HepG2 (cell line): ENCODE measurements around the gene GLIS1. TPM values are rescaled to one million over a fixed set of nuclear protein-coding genes. Genes with fewer than 3 reads are reported as not detected.

Experiments used
- ATAC-seq: fragments of 200-7000 bp; cut with Tn5 transposase; 3 replicates; pipeline ENCODE4 v1.9.1; 2020; ENCODE audit warnings: mild to moderate bottlenecking, moderate library complexity
- BruUV-seq: library from RNA; stranded (reverse); fragments of 400-500 nt; replicated peaks from 2 replicates; lab custom pipeline; 2021; lab: Mats Ljungman, UMichigan
- CTCF ChIA-PET: fragments of 300-600 bp; formaldehyde crosslinking; extraction: SDS; loops from one replicate; lab custom pipeline; 2021; ENCODE audit warnings: low total read pairs, inconsistent platforms, low intra/inter-chr PET ratio; lab: Yijun Ruan, JAX
- POLR2A ChIA-PET: fragments of 350-600 bp; sonication (Branson Sonifier 250); formaldehyde crosslinking; loops from one replicate; lab custom pipeline; 2020; ENCODE audit warnings: antibody characterized with exemption, inconsistent platforms; lab: Yijun Ruan, JAX
- DNase-seq: peaks from one replicate; pipeline ENCODE4 v3.0.0-alpha.2; 2015; ENCODE audit warnings: low spot score
- FAIRE-seq: peaks from 3 replicates; lab custom pipeline; 2011; peaks lifted over from hg19 to GRCh38; lab: Jason Lieb, UNC
- H2AFZ ChIP-seq: one replicate; pipeline ENCODE4 v1.6.1; 2011; ENCODE audit warnings: low read length, inconsistent platforms
- H3K27ac ChIP-seq: fragments of 300-600 bp; 3 replicates; pipeline ENCODE4 v1.8.0; 2011; ENCODE audit warnings: mixed run types, mild to moderate bottlenecking, mixed read lengths, low read length, inconsistent platforms; ENCODE audit not compliant: insufficient read depth; ENCODE audit errors: extremely low read length
- H3K27me3 ChIP-seq, 2 experiments: fragments of 200-600 bp in 1 of 2; 2 replicates in 1 of 2; 3 replicates in 1 of 2; pipeline versions ENCODE4 v1.6.0 to v1.8.0; 2011; ENCODE audit warnings: low read length in 2 of 2, mild to moderate bottlenecking in 2 of 2, moderate library complexity in 2 of 2, inconsistent platforms in 1 of 2; ENCODE audit not compliant: insufficient read depth in 2 of 2, control insufficient read depth in 1 of 2
- H3K36me3 ChIP-seq, 2 experiments: fragments of 200-600 bp in 1 of 2; replicated peaks in 1 of 2; 2 replicates in 1 of 2; 3 replicates in 1 of 2; pipeline versions ENCODE4 v1.5.1 to v1.8.0; 2011; ENCODE audit warnings: low read length in 2 of 2, inconsistent platforms in 1 of 2; ENCODE audit not compliant: insufficient read depth in 2 of 2, control insufficient read depth in 1 of 2
- H3K4me1 ChIP-seq: 2 replicates; pipeline ENCODE4 v1.5.1; 2012; ENCODE audit warnings: low read length, inconsistent platforms; ENCODE audit not compliant: insufficient read depth
- H3K4me2 ChIP-seq: 2 replicates; pipeline ENCODE4 v1.6.0; 2011; ENCODE audit warnings: low read depth, low read length, inconsistent platforms
- H3K4me3 ChIP-seq, 3 experiments: fragments of 200-600 bp in 1 of 3; sonication (generic), shearing (Covaris generic) in 1 of 3; replicated peaks in 1 of 3; 2 replicates each; pipeline ENCODE4 v1.5.1; 2011 to 2016; ENCODE audit warnings: low read length in 3 of 3, inconsistent platforms in 2 of 3, low read depth in 2 of 3, mild to moderate bottlenecking in 2 of 3, control low read depth in 1 of 3, mixed read lengths in 1 of 3; ENCODE audit not compliant: insufficient read depth in 1 of 3
- H3K79me2 ChIP-seq: one replicate; pipeline ENCODE4 v1.6.1; 2011; ENCODE audit warnings: low read length, inconsistent platforms; ENCODE audit not compliant: insufficient read depth
- H3K9ac ChIP-seq: 2 replicates; pipeline ENCODE4 v1.6.0; 2011; ENCODE audit warnings: mild to moderate bottlenecking, low read depth, low read length, inconsistent platforms; ENCODE audit not compliant: insufficient read depth
- H3K9me3 ChIP-seq: 2 replicates; pipeline ENCODE4 v1.5.1; 2012; ENCODE audit warnings: mild to moderate bottlenecking, low read length
- H4K20me1 ChIP-seq: 2 replicates; pipeline ENCODE4 v1.6.0; 2011; ENCODE audit warnings: inconsistent platforms, mild to moderate bottlenecking, low read length, moderate library complexity; ENCODE audit not compliant: insufficient read depth
- CENPT ChIP-seq: sonication (generic); formaldehyde crosslinking; IDR thresholded peaks from 2 replicates; pipeline ENCODE4 v1.8.0; 2022; ENCODE audit warnings: low read depth, mild to moderate bottlenecking, moderate library complexity, missing genetic modification reagents
- HDAC2 ChIP-seq: sonication (generic); formaldehyde crosslinking; IDR thresholded peaks from 2 replicates; pipeline ENCODE4 v1.4.0; 2020; ENCODE audit warnings: missing genetic modification reagents
- KAT7 ChIP-seq: IDR thresholded peaks from 2 replicates; pipeline ENCODE4 v1.6.1; 2018; ENCODE audit warnings: borderline replicate concordance, missing compliant biosample characterization
- MAZ ChIP-seq, 2 experiments: sonication (generic) in 1 of 2; formaldehyde crosslinking in 1 of 2; IDR thresholded peaks; 2 replicates each; pipeline versions ENCODE4 v1.5.0 to v1.6.1; 2012 to 2020; ENCODE audit warnings: low read depth in 2 of 2, mild to moderate bottlenecking in 2 of 2, borderline replicate concordance in 1 of 2, improper control_type of control experiment in 1 of 2, low read length in 1 of 2, missing genetic modification reagents in 1 of 2, moderate library complexity in 1 of 2
- SIX1 ChIP-seq: sonication (generic); formaldehyde crosslinking; IDR thresholded peaks from 2 replicates; pipeline ENCODE4 v1.4.0; 2020; ENCODE audit warnings: missing genetic modification reagents, borderline replicate concordance
- SMAD9 ChIP-seq: sonication (generic); formaldehyde crosslinking; IDR thresholded peaks from 2 replicates; pipeline ENCODE4 v1.5.1; 2020; ENCODE audit warnings: mild to moderate bottlenecking, missing genetic modification reagents
- SMC3 ChIP-seq: IDR thresholded peaks from 2 replicates; pipeline ENCODE4 v1.6.1; 2011; ENCODE audit warnings: low read length, improper control_type of control experiment
- ZKSCAN1 ChIP-seq: fragments of 150-350 bp; IDR thresholded peaks from 2 replicates; pipeline ENCODE4 v1.6.1; 2014; ENCODE audit warnings: low read length
- ZNF138 ChIP-seq: sonication (generic); formaldehyde crosslinking; IDR thresholded peaks from 2 replicates; pipeline ENCODE4 v1.5.0; 2020; ENCODE audit warnings: mild to moderate bottlenecking, low read depth, missing genetic modification reagents
- ZNF280B ChIP-seq: sonication (generic); formaldehyde crosslinking; IDR thresholded peaks from 2 replicates; pipeline ENCODE4 v1.5.0; 2020; ENCODE audit warnings: missing genetic modification reagents, mild to moderate bottlenecking, borderline replicate concordance
- ZNF543 ChIP-seq: sonication (generic); formaldehyde crosslinking; IDR thresholded peaks from 2 replicates; pipeline ENCODE4 v1.4.0; 2020; ENCODE audit warnings: mild to moderate bottlenecking, missing genetic modification reagents
- WGBS: methylation state at CpG from one replicate; pipeline ENCODE4 v1.1.6; 2017; ENCODE audit warnings: low lambda C conversion rate; 5-methylcytosine and 5-hydroxymethylcytosine counted together
- in situ Hi-C: cut with HindIII; loops from 2 replicates; pipeline ENCODE4 v1.10.0; 2017; ENCODE audit warnings: low pct_unique_long_range_greater_than_20kb; ENCODE audit not compliant: extremely low pct_ligation_motif_present
- intact Hi-C: fragments of 100-400 bp; cut with micrococcal nuclease; formaldehyde crosslinking; loops from one replicate; pipeline ENCODE4 v1.10.0; 2022; ENCODE audit not compliant: unreplicated experiment
- polyA plus RNA-seq, 8 experiments: library from polyadenylated mRNA; depleted of rRNA in 3 of 8; stranded (reverse) in 7 of 8; unstranded in 1 of 8; fragments of >200 nt; fragmentation: Illumina TruSeq in 4 of 8; extraction: Trizol in 4 of 8; gene quantifications; 2 replicates each; pipeline versions ENCODE4 v1.2.1 to v1.2.3, GENCODE V29; 2011 to 2016; ENCODE audit warnings: low read depth in 4 of 8, missing spikeins in 1 of 8, mixed read lengths in 1 of 8; ENCODE audit not compliant: insufficient read depth in 1 of 8
- total RNA-seq, 5 experiments: library from RNA; depleted of rRNA; stranded (reverse); fragments of >200 nt; fragmentation: Illumina TruSeq; extraction: Trizol; gene quantifications; 2 replicates each; pipeline ENCODE4 v1.2.3, GENCODE V29; 2016; ENCODE audit warnings: low read depth in 1 of 5
- TF ChIP-seq, protein P1 (sequence below): sonication (generic); formaldehyde crosslinking; IDR thresholded peaks from 2 replicates; pipeline ENCODE4 v1.4.0; 2020; ENCODE audit warnings: missing genetic modification reagents, borderline replicate concordance

Gene GLIS1
- total and polyA plus RNA-seq, 2 of the 13 experiments (the other 11 are each of a cell fraction or from before 2014, with no cell fraction given): 0.03 TPM; not detected in 1

- no peaks in the 10 kb centered on the region for H3K79me2 ChIP-seq
- H3K4me1 ChIP-seq: no peaks in the 10 kb centered on the region
- ChIA-PET CTCF (no interaction called here), POLR2A (no interaction called here)
- in situ Hi-C loops: no loop called here
- intact Hi-C loops: no loop called here
- no peak overlapping the region for H3K27ac ChIP-seq
- no peak overlapping the region for H3K4me3 ChIP-seq
- H3K9me3 ChIP-seq: no peaks in the 10 kb centered on the region
- H3K9ac ChIP-seq: no peak overlapping the region
- H3K27me3 ChIP-seq: peaks cover 9 to 41% of the 10 kb centered on the region in 2 experiments; a peak in 4 of 5 replicates
- 0 out of 2 replicates have a peak, but pooled peaks cover 3% of the 10 kb centered on the region for H4K20me1 ChIP-seq
- no peaks in the 10 kb centered on the region for H3K36me3 ChIP-seq
- no peak overlapping the region for H3K4me2 ChIP-seq
- 23% methylated on average over 3 of the region's 3 CpGs for WGBS
- no peak for ATAC-seq
- no peak overlapping the region for H2AFZ ChIP-seq
- no peak for DNase-seq
- FAIRE-seq: no peak
- BruUV-seq: no TSS peak
- TF ChIP-seq, protein P1, sequence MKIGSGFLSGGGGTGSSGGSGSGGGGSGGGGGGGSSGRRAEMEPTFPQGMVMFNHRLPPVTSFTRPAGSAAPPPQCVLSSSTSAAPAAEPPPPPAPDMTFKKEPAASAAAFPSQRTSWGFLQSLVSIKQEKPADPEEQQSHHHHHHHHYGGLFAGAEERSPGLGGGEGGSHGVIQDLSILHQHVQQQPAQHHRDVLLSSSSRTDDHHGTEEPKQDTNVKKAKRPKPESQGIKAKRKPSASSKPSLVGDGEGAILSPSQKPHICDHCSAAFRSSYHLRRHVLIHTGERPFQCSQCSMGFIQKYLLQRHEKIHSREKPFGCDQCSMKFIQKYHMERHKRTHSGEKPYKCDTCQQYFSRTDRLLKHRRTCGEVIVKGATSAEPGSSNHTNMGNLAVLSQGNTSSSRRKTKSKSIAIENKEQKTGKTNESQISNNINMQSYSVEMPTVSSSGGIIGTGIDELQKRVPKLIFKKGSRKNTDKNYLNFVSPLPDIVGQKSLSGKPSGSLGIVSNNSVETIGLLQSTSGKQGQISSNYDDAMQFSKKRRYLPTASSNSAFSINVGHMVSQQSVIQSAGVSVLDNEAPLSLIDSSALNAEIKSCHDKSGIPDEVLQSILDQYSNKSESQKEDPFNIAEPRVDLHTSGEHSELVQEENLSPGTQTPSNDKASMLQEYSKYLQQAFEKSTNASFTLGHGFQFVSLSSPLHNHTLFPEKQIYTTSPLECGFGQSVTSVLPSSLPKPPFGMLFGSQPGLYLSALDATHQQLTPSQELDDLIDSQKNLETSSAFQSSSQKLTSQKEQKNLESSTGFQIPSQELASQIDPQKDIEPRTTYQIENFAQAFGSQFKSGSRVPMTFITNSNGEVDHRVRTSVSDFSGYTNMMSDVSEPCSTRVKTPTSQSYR (CRISPR knock-in tag): no peak
- TF ChIP-seq SMC3 (no peak), ZNF138 (CRISPR knock-in tag) (no peak), ZNF543 (CRISPR knock-in tag) (no peak), SIX1 (CRISPR knock-in tag) (no peak), KAT7 (no peak), HDAC2 (no peak), CENPT (CRISPR knock-in tag) (no peak), SMAD9 (no peak), ZNF280B (CRISPR knock-in tag) (no peak), MAZ (IDR thresholded peaks at IDR 0.05; ENCODE audit: borderline replicate concordance, low read depth, low read length) (no peak), MAZ (CRISPR knock-in tag; IDR thresholded peaks at IDR 0.05; ENCODE audit: low read depth) (no peak), ZKSCAN1 (no peak)
Observed at GRCh38 chr1:53578358-53578757, 160.6 kb downstream of the GLIS1 start.
